ENCODE results near the gene DCAKD.

DNA sequence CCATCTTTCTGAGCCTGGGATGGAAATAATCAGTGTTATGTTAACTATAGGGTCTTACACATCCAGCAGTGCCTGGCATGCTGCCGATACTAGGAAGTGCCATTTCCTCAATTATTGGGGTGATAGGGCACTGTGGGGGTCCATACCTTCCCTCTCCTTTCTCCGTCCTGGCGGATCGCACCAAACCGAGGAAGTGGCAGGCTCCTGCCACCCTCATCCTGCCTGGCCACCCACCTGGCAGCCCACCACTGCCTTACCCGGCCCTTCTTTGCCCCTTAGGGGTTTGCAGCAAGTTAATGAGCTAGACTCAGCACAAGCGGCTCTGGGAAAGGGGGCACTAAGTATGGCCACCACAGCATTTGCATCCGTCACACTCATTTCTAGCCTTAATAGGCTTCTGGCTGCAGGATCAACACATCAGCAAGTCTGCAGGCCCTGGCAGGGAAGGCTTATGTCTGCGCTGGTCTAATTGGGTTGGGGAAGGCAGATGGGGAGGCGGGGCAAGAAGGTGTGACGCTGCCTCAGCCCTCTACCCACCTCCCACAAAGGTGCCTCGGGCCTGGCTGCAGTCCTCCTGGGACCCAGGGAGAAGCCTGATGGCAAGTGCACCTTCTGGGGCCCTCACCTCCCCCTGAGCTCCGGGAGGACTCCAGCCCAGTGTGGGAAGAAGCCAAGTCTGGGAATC lies 28.6 kb downstream of the DCAKD start:
- TF ChIP-seq CTCF (IDR thresholded peaks at IDR 0.05; ENCODE audit: low read length), result no peak
- TF ChIP-seq EZH2phosphoT487 (IDR thresholded peaks at IDR 0.05; ENCODE audit: low read length), result no peak

Measured in MM.1S (cell line).